Sigmoid colon (tissue), 4 donors: Measurements from ENCODE around the gene RD3L.

ENCODE experiments used
- POLR2A ChIP-seq, 2 donors: fragments of 450-650 bp; IDR thresholded peaks; one replicate each; pipeline ENCODE4 v1.6.1; 2016; ENCODE audit warnings: antibody characterized with exemption in 2 of 2, mild to moderate bottlenecking in 2 of 2, moderate library complexity in 2 of 2
- POLR2AphosphoS5 ChIP-seq, 4 donors: sonication (generic); formaldehyde crosslinking; IDR thresholded peaks; one replicate each; pipeline ENCODE4 v1.6.1; 2017; ENCODE audit warnings: antibody characterized with exemption in 4 of 4
- TF ChIP-seq, protein P1 (sequence below), 4 experiments: fragments of 450-650 bp in 3 of 4; fragments of 200-600 bp in 1 of 4; IDR thresholded peaks; one replicate each; pipeline ENCODE4 v1.5.1; 2016 to 2019; ENCODE audit warnings: antibody characterized with exemption in 4 of 4, mild to moderate bottlenecking in 3 of 4, moderate library complexity in 2 of 4

DNA sequence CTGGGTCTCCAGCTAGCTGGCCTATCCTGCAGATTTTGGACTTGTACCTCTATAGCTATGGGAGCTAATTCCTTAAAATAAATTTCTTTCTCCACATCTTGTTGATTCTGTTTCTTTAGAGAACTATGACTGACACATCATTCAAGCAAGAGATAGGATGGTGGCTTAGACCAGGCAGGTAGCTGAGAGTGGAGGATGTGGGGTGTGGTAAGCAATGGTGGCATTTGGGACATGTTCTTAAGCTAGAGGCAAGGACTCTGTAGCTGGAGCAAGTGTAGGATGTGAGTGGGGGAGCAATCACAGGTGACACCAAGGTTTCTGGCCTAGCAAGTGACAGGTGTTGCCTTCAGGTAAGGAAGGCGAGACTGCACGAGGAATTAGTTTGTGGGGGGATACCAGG is 7.2 kb downstream of the RD3L start:
- TF ChIP-seq POLR2A (IDR thresholded peaks at IDR 0.05) (no peak), POLR2AphosphoS5 (IDR thresholded peaks at IDR 0.05) (no peak)
- TF ChIP-seq, protein P1, sequence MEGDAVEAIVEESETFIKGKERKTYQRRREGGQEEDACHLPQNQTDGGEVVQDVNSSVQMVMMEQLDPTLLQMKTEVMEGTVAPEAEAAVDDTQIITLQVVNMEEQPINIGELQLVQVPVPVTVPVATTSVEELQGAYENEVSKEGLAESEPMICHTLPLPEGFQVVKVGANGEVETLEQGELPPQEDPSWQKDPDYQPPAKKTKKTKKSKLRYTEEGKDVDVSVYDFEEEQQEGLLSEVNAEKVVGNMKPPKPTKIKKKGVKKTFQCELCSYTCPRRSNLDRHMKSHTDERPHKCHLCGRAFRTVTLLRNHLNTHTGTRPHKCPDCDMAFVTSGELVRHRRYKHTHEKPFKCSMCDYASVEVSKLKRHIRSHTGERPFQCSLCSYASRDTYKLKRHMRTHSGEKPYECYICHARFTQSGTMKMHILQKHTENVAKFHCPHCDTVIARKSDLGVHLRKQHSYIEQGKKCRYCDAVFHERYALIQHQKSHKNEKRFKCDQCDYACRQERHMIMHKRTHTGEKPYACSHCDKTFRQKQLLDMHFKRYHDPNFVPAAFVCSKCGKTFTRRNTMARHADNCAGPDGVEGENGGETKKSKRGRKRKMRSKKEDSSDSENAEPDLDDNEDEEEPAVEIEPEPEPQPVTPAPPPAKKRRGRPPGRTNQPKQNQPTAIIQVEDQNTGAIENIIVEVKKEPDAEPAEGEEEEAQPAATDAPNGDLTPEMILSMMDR (IDR thresholded peaks at IDR 0.05), result no peak
